Measurements from ENCODE around the gene CCN5.

CCN5 gene

DNA sequence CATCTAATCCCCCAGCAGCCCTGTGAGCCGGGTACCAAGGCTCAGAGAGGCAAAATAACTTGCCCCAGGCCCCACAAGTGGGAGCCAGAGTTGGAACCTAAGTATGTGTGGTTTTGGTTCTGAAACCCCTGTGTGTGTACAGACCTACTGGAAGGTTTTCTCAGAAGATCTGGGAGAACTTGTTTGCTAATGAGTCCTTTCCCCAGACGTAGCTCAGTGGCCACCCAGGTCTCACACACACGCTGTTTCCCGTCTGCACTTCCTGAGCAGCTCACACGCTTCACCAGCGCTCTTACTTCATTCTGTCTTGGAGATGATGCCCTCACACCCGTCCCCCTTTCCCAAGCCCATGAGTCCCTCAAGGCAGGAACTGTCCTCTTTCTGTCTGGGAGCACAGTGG lies 8.2 kb downstream of the CCN5 start:
- no peaks in the 10 kb centered on the region for H3K9me3 ChIP-seq (ENCODE audit: insufficient read depth, low read length)
- no peaks in the 10 kb centered on the region for H3K27me3 ChIP-seq (ENCODE audit: insufficient read depth, insufficient read length)
- no peak overlapping the region for H3K4me3 ChIP-seq (ENCODE audit: insufficient read length, low read depth)
- H3K36me3 ChIP-seq (ENCODE audit: insufficient read depth, insufficient read length, low read length): no peaks in the 10 kb centered on the region
- H3K9ac ChIP-seq (ENCODE audit: insufficient read length, low read depth): no peak overlapping the region
- peaks cover 6% of the 10 kb centered on the region for H3K4me1 ChIP-seq (ENCODE audit: insufficient read depth, insufficient read length)
- TF ChIP-seq YY1 (IDR thresholded peaks at IDR 0.05; ENCODE audit: insufficient read depth, insufficient read length): no peak
- TF ChIP-seq ZNF274 (IDR thresholded peaks at IDR 0.05; ENCODE audit: low read depth, low read length): no peak
- TF ChIP-seq SUZ12 (IDR thresholded peaks at IDR 0.05; ENCODE audit: extremely low read depth, insufficient read depth, insufficient read length): no peak
- DNase-seq (ENCODE audit: low read depth, low spot score): no peak

- DNase-seq (ENCODE audit: low read depth, low spot score): no peak
- Histone ChIP-seq H3K27me3 (ENCODE audit: insufficient read depth, insufficient read length) (no peaks in the 10 kb centered on the region), H3K4me3 (ENCODE audit: insufficient read length, low read depth) (no peak overlapping the region), H3K9me3 (ENCODE audit: insufficient read depth, low read length) (no peaks in the 10 kb centered on the region), H3K9ac (ENCODE audit: insufficient read length, low read depth) (no peak overlapping the region), H3K4me1 (ENCODE audit: insufficient read depth, insufficient read length) (peaks cover 6% of the 10 kb centered on the region), H3K36me3 (ENCODE audit: insufficient read depth, insufficient read length, low read length) (no peaks in the 10 kb centered on the region)
- TF ChIP-seq YY1 (IDR thresholded peaks at IDR 0.05; ENCODE audit: insufficient read depth, insufficient read length): no peak
- TF ChIP-seq SUZ12 (IDR thresholded peaks at IDR 0.05; ENCODE audit: extremely low read depth, insufficient read depth, insufficient read length): no peak
- no peak for TF ChIP-seq ZNF274 (IDR thresholded peaks at IDR 0.05; ENCODE audit: low read depth, low read length)
Measured at GRCh38 chr20:44723798-44724362, 8.7 kb downstream of the CCN5 start.

DNA sequence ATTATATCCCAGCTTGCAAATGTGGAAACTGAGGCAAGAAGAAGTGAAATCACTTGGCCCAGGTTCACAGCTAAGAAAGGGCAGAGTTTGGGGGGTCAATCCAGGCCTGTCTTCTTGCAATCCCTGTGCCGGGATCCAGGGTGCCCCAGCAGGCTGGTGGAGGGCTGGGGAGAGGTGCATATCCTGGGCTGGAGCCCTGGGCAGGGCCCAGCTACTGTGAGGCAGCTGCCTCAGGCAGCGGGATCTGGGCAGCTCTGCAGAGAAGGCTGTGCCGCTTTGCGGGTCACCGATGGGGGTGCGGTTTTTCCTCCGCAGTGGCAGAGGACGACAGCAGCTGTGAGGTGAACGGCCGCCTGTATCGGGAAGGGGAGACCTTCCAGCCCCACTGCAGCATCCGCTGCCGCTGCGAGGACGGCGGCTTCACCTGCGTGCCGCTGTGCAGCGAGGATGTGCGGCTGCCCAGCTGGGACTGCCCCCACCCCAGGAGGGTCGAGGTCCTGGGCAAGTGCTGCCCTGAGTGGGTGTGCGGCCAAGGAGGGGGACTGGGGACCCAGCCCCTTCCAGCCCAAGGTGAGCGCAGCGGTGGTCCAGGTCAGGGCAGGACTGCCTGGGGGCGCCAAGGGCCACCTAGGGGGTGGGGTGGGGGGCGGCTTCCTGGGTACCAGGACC lies 9.4 kb downstream of the CCN5 start:
- no peaks in the 10 kb centered on the region for H3K9me3 ChIP-seq (ENCODE audit: insufficient read depth, low read length)
- TF ChIP-seq SUZ12 (IDR thresholded peaks at IDR 0.05; ENCODE audit: extremely low read depth, insufficient read depth, insufficient read length): no peak
- TF ChIP-seq ZNF274 (IDR thresholded peaks at IDR 0.05; ENCODE audit: low read depth, low read length): no peak
- no peak for TF ChIP-seq YY1 (IDR thresholded peaks at IDR 0.05; ENCODE audit: insufficient read depth, insufficient read length)
- H3K27me3 ChIP-seq (ENCODE audit: insufficient read depth, insufficient read length): no peaks in the 10 kb centered on the region
- no peak overlapping the region for H3K4me3 ChIP-seq (ENCODE audit: insufficient read length, low read depth)
- H3K4me1 ChIP-seq (ENCODE audit: insufficient read depth, insufficient read length): peaks cover 7% of the 10 kb centered on the region
- H3K9ac ChIP-seq (ENCODE audit: insufficient read length, low read depth): no peak overlapping the region
- no peak for DNase-seq (ENCODE audit: low read depth, low spot score)
- H3K36me3 ChIP-seq (ENCODE audit: insufficient read depth, insufficient read length, low read length): no peaks in the 10 kb centered on the region

DNA sequence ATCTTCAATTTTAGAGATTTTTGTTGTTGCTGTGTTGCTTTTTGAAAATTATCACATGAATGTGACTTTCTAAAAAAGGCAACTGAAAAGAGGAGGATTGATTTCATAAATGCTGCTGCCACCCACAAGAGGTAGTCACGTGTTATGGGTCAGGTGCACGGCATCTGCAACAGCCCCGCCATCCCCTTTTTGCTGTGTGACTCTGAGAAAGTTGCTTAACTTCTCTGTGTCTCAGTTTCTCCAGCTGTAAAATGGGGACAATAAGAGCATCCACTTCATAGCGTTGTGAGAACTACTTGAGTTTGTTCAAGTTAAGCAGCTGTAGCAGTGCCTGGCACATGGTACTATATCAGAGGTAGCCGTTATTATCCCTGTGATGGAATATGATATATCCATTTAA lies 10.7 kb downstream of the CCN5 start:
- no peak for DNase-seq (ENCODE audit: low read depth, low spot score)
- no peaks in the 10 kb centered on the region for H3K27me3 ChIP-seq (ENCODE audit: insufficient read depth, insufficient read length)
- TF ChIP-seq ZNF274 (IDR thresholded peaks at IDR 0.05; ENCODE audit: low read depth, low read length): no peak
- TF ChIP-seq YY1 (IDR thresholded peaks at IDR 0.05; ENCODE audit: insufficient read depth, insufficient read length): no peak
- TF ChIP-seq SUZ12 (IDR thresholded peaks at IDR 0.05; ENCODE audit: extremely low read depth, insufficient read depth, insufficient read length): no peak
- no peaks in the 10 kb centered on the region for H3K36me3 ChIP-seq (ENCODE audit: insufficient read depth, insufficient read length, low read length)
- peaks cover 8% of the 10 kb centered on the region for H3K4me1 ChIP-seq (ENCODE audit: insufficient read depth, insufficient read length)
- no peak overlapping the region for H3K9ac ChIP-seq (ENCODE audit: insufficient read length, low read depth)
- H3K9me3 ChIP-seq (ENCODE audit: insufficient read depth, low read length): no peaks in the 10 kb centered on the region
- H3K4me3 ChIP-seq (ENCODE audit: insufficient read length, low read depth): no peak overlapping the region

GRCh38 chr20:44727039-44727438 lies 11.9 kb downstream of the CCN5 start:
- Histone ChIP-seq H3K9me3 (ENCODE audit: insufficient read depth, low read length) (no peaks in the 10 kb centered on the region), H3K27me3 (ENCODE audit: insufficient read depth, insufficient read length) (no peaks in the 10 kb centered on the region), H3K36me3 (ENCODE audit: insufficient read depth, insufficient read length, low read length) (no peaks in the 10 kb centered on the region), H3K4me1 (ENCODE audit: insufficient read depth, insufficient read length) (peaks cover 8% of the 10 kb centered on the region), H3K4me3 (ENCODE audit: insufficient read length, low read depth) (no peak overlapping the region), H3K9ac (ENCODE audit: insufficient read length, low read depth) (no peak overlapping the region)
- TF ChIP-seq ZNF274 (IDR thresholded peaks at IDR 0.05; ENCODE audit: low read depth, low read length) (no peak), YY1 (IDR thresholded peaks at IDR 0.05; ENCODE audit: insufficient read depth, insufficient read length) (no peak), SUZ12 (IDR thresholded peaks at IDR 0.05; ENCODE audit: extremely low read depth, insufficient read depth, insufficient read length) (no peak)
- DNase-seq (ENCODE audit: low read depth, low spot score): no peak

- no peak overlapping the region for H3K4me3 ChIP-seq (ENCODE audit: insufficient read length, low read depth)
- peaks cover 8% of the 10 kb centered on the region for H3K4me1 ChIP-seq (ENCODE audit: insufficient read depth, insufficient read length)
- no peak for TF ChIP-seq YY1 (IDR thresholded peaks at IDR 0.05; ENCODE audit: insufficient read depth, insufficient read length)
- H3K9me3 ChIP-seq (ENCODE audit: insufficient read depth, low read length): no peaks in the 10 kb centered on the region
- no peak overlapping the region for H3K9ac ChIP-seq (ENCODE audit: insufficient read length, low read depth)
- H3K36me3 ChIP-seq (ENCODE audit: insufficient read depth, insufficient read length, low read length): no peaks in the 10 kb centered on the region
- H3K27me3 ChIP-seq (ENCODE audit: insufficient read depth, insufficient read length): no peaks in the 10 kb centered on the region
- no peak for DNase-seq (ENCODE audit: low read depth, low spot score)
Measured at GRCh38 chr20:44727651-44728050, 12.5 kb downstream of the CCN5 start.

DNA sequence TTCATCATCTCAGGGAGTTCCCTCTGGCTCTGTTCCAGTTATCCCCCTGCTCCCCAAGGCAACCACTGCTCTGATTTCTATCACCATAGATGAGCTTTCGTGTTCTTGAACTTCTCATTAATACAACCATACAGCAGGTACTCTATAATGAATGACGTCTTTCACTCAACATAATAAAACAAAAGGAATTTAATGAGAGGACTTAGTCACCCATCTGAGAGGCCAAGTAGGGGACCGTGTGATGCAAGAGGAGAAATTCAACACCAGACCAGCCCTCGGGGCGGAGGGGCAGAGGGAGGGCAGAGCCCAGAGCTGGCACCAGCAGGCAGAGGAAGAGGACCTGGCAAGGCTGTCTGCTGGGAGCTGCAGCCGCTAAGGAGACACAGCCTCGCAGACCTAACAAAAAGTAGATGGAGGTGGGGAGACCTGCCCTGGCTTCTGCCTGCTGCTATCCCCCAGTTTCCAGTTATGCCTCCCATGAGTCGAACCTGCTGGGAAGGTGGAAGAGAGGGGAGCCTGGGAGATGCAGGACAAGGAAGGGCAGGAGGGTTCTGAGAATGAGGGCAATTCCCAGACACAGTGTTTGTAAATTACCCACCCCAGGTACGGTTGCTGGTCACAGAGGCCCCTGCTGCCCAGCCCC lies 13.8 kb downstream of the CCN5 start:
- Histone ChIP-seq H3K36me3 (ENCODE audit: insufficient read depth, insufficient read length, low read length) (no peaks in the 10 kb centered on the region), H3K9ac (ENCODE audit: insufficient read length, low read depth) (no peak overlapping the region), H3K27me3 (ENCODE audit: insufficient read depth, insufficient read length) (no peaks in the 10 kb centered on the region), H3K4me3 (ENCODE audit: insufficient read length, low read depth) (no peak overlapping the region), H3K4me1 (ENCODE audit: insufficient read depth, insufficient read length) (peaks cover 14% of the 10 kb centered on the region), H3K9me3 (ENCODE audit: insufficient read depth, low read length) (no peaks in the 10 kb centered on the region)
- TF ChIP-seq YY1 (IDR thresholded peaks at IDR 0.05; ENCODE audit: insufficient read depth, insufficient read length) (no peak), ZNF274 (IDR thresholded peaks at IDR 0.05; ENCODE audit: low read depth, low read length) (no peak), SUZ12 (IDR thresholded peaks at IDR 0.05; ENCODE audit: extremely low read depth, insufficient read depth, insufficient read length) (no peak)
- DNase-seq (ENCODE audit: low read depth, low spot score): no peak

Measured in NT2/D1 (cell line).